ENCODE results near the gene RXYLT1.
A peak's percentile ranks its signal among the peaks of the same experiment; 100 is the strongest.

RXYLT1 gene

GRCh38 chr12:63777340-63777739 lies 2.4 kb upstream of the RXYLT1 start:
- peaks cover 6% of the 10 kb centered on the region for H3K36me3 ChIP-seq
- no peaks in the 10 kb centered on the region for H3K9me3 ChIP-seq (ENCODE audit: severe bottlenecking)
- H3K4me3 ChIP-seq (ENCODE audit: low read depth, low read length): no peak overlapping the region
- DNase-seq: no peak
- no peaks in the 10 kb centered on the region for H3K27me3 ChIP-seq (ENCODE audit: insufficient read depth, low read depth, severe bottlenecking)
- no peak for TF ChIP-seq CTCF (IDR thresholded peaks at IDR 0.05; ENCODE audit: low read depth, low read length)
- H3K27ac ChIP-seq: no peak overlapping the region

- Histone ChIP-seq H3K36me3 (peaks cover 17% of the 10 kb centered on the region), H3K9me3 (ENCODE audit: severe bottlenecking) (no peaks in the 10 kb centered on the region), H3K27ac (no peak overlapping the region), H3K27me3 (ENCODE audit: insufficient read depth, low read depth, severe bottlenecking) (no peaks in the 10 kb centered on the region), H3K4me3 (ENCODE audit: low read depth, low read length) (no peak overlapping the region)
- DNase-seq: no peak
- TF ChIP-seq CTCF (IDR thresholded peaks at IDR 0.05; ENCODE audit: low read depth, low read length): no peak
These were observed 2.8 kb downstream of the RXYLT1 start for GRCh38 chr12:63782466-63782865.

- Histone ChIP-seq H3K4me3 (ENCODE audit: low read depth, low read length) (no peak overlapping the region), H3K27me3 (ENCODE audit: insufficient read depth, low read depth, severe bottlenecking) (no peaks in the 10 kb centered on the region), H3K27ac (no peak overlapping the region), H3K36me3 (peaks cover 11% of the 10 kb centered on the region), H3K9me3 (ENCODE audit: severe bottlenecking) (no peaks in the 10 kb centered on the region)
- DNase-seq: no peak
- no peak for TF ChIP-seq CTCF (IDR thresholded peaks at IDR 0.05; ENCODE audit: low read depth, low read length)
These were observed 7.6 kb downstream of the RXYLT1 start for GRCh38 chr12:63787306-63787705.

- TF ChIP-seq CTCF (IDR thresholded peaks at IDR 0.05; ENCODE audit: low read depth, low read length): no peak
- H3K36me3 ChIP-seq: no peaks in the 10 kb centered on the region; the same call in 1 of the 2 replicates
These were observed 10.9 kb downstream of the RXYLT1 start for GRCh38 chr12:63790608-63790945.

GRCh38 chr12:63792338-63792737 lies 12.6 kb downstream of the RXYLT1 start:
- Histone ChIP-seq H3K27ac (no peak overlapping the region), H3K4me3 (ENCODE audit: low read depth, low read length) (no peak overlapping the region), H3K27me3 (ENCODE audit: insufficient read depth, low read depth, severe bottlenecking) (no peaks in the 10 kb centered on the region), H3K9me3 (ENCODE audit: severe bottlenecking) (no peaks in the 10 kb centered on the region), H3K36me3 (no peaks in the 10 kb centered on the region)
- peak; percentile 8 for DNase-seq
- TF ChIP-seq CTCF (IDR thresholded peaks at IDR 0.05; ENCODE audit: low read depth, low read length): no peak

More at GRCh38 chr12:63790608-63790945, 10.9 kb downstream of the RXYLT1 start:
- Histone ChIP-seq H3K27me3 (ENCODE audit: insufficient read depth, low read depth, severe bottlenecking) (no peaks in the 10 kb centered on the region), H3K4me3 (ENCODE audit: low read depth, low read length) (no peak overlapping the region), H3K9me3 (ENCODE audit: severe bottlenecking) (no peaks in the 10 kb centered on the region), H3K27ac (no peak overlapping the region)
- DNase-seq: no peak

GRCh38 chr12:63795032-63795687 lies 15.5 kb downstream of the RXYLT1 start:
- no peak for TF ChIP-seq CTCF (IDR thresholded peaks at IDR 0.05; ENCODE audit: low read depth, low read length)
- no peaks in the 10 kb centered on the region for H3K9me3 ChIP-seq (ENCODE audit: severe bottlenecking)
- no peaks in the 10 kb centered on the region for H3K27me3 ChIP-seq (ENCODE audit: insufficient read depth, low read depth, severe bottlenecking)
- H3K36me3 ChIP-seq: no peaks in the 10 kb centered on the region
- DNase-seq: no peak
- H3K27ac ChIP-seq: no peak overlapping the region
- H3K4me3 ChIP-seq (ENCODE audit: low read depth, low read length): no peak overlapping the region

Measured in WERI-Rb-1 (cell line).